ENCODE data around the gene CDKN2B. TPM values are rescaled to one million over a fixed set of nuclear protein-coding genes. Genes with fewer than 3 reads are reported as not detected.
A peak's percentile ranks its signal among the peaks of the same experiment; 100 is the strongest.

Gene CDKN2B
- total and polyA plus RNA-seq, 2 of the 13 experiments (the other 11 are each of a cell fraction or from before 2014, with no cell fraction given): 1.4 to 1.5 TPM

DNA sequence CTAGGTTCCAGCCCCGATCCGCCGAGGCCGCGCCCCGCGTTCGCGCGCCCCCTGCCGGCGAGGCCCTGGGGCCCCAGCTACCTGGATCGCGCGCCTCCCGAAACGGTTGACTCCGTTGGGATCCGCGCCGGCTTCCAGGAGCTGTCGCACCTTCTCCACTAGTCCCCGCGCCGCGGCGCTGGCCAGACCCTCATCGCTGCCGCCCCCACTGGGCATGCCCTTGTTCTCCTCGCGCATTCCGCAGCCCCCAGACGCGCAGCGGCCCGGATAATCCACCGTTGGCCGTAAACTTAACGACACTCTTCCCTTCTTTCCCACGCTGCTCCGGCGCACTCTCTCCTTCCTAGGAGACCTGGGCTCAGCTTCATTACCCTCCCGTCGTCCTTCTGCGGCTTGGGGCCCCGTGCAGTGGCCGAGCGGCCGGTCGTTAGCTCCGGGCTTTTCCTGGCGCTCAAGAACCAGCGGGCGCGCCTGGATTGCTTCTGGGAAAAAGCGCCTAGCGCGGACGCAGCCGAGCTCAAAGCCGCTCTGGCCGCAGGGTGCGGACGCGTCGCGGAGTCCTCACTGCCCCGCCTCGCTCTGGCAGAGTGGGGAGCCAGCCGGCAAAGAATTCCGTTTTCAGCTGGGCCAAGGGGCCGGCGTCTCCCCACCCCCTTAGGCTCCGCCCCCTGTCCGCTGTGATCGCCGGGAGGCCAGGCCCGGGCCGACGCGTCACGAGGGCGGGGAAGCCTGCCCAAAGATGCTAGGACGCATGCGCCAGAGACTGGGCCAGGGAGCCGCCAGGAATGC, at the start of gene CDKN2B (continued):
- TF ChIP-seq, protein P1, sequence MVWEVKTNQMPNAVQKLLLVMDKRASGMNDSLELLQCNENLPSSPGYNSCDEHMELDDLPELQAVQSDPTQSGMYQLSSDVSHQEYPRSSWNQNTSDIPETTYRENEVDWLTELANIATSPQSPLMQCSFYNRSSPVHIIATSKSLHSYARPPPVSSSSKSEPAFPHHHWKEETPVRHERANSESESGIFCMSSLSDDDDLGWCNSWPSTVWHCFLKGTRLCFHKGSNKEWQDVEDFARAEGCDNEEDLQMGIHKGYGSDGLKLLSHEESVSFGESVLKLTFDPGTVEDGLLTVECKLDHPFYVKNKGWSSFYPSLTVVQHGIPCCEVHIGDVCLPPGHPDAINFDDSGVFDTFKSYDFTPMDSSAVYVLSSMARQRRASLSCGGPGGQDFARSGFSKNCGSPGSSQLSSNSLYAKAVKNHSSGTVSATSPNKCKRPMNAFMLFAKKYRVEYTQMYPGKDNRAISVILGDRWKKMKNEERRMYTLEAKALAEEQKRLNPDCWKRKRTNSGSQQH (CRISPR knock-in tag; IDR thresholded peaks at IDR 0.05; ENCODE audit: low read depth): peak; percentile 69; the same call in 1 of the 2 replicates
- TF ChIP-seq BCL6 (CRISPR knock-in tag; IDR thresholded peaks at IDR 0.05): peak; percentile 39
- peak; percentile 55; the same call in 1 of the 2 replicates for TF ChIP-seq POLR2AphosphoS5 (IDR thresholded peaks at IDR 0.05; ENCODE audit: low read depth, low read length)
- TF ChIP-seq ZNF543 (CRISPR knock-in tag; IDR thresholded peaks at IDR 0.05): no peak; the same call in 1 of the 2 replicates
- no peak; the same call in none of the 2 replicates for TF ChIP-seq ZNF777 (CRISPR knock-in tag; IDR thresholded peaks at IDR 0.05)
- TF ChIP-seq, protein P2, sequence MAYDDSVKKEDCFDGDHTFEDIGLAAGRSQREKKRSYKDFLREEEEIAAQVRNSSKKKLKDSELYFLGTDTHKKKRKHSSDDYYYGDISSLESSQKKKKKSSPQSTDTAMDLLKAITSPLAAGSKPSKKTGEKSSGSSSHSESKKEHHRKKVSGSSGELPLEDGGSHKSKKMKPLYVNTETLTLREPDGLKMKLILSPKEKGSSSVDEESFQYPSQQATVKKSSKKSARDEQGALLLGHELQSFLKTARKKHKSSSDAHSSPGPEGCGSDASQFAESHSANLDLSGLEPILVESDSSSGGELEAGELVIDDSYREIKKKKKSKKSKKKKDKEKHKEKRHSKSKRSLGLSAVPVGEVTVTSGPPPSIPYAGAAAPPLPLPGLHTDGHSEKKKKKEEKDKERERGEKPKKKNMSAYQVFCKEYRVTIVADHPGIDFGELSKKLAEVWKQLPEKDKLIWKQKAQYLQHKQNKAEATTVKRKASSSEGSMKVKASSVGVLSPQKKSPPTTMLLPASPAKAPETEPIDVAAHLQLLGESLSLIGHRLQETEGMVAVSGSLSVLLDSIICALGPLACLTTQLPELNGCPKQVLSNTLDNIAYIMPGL (CRISPR knock-in tag; IDR thresholded peaks at IDR 0.05; ENCODE audit: borderline replicate concordance in 1 of 2, low read depth in 1 of 2): peak; percentile 87 to 96
- TF ChIP-seq, protein P3, sequence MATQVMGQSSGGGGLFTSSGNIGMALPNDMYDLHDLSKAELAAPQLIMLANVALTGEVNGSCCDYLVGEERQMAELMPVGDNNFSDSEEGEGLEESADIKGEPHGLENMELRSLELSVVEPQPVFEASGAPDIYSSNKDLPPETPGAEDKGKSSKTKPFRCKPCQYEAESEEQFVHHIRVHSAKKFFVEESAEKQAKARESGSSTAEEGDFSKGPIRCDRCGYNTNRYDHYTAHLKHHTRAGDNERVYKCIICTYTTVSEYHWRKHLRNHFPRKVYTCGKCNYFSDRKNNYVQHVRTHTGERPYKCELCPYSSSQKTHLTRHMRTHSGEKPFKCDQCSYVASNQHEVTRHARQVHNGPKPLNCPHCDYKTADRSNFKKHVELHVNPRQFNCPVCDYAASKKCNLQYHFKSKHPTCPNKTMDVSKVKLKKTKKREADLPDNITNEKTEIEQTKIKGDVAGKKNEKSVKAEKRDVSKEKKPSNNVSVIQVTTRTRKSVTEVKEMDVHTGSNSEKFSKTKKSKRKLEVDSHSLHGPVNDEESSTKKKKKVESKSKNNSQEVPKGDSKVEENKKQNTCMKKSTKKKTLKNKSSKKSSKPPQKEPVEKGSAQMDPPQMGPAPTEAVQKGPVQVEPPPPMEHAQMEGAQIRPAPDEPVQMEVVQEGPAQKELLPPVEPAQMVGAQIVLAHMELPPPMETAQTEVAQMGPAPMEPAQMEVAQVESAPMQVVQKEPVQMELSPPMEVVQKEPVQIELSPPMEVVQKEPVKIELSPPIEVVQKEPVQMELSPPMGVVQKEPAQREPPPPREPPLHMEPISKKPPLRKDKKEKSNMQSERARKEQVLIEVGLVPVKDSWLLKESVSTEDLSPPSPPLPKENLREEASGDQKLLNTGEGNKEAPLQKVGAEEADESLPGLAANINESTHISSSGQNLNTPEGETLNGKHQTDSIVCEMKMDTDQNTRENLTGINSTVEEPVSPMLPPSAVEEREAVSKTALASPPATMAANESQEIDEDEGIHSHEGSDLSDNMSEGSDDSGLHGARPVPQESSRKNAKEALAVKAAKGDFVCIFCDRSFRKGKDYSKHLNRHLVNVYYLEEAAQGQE (IDR thresholded peaks at IDR 0.05; ENCODE audit: borderline replicate concordance in 1 of 2, low read depth in 1 of 2, low read length in 2 of 2): no peak; a peak in 2 of 4 replicates
- TF ChIP-seq ISL2 (CRISPR knock-in tag; IDR thresholded peaks at IDR 0.05): no peak
- TF ChIP-seq ZNF598 (CRISPR knock-in tag; IDR thresholded peaks at IDR 0.05; ENCODE audit: borderline replicate concordance): peak; percentile 92; the same call in 1 of the 2 replicates
- peak; percentile 85 for TF ChIP-seq HNRNPLL (IDR thresholded peaks at IDR 0.05; ENCODE audit: low read depth, low read length, poor library complexity, severe bottlenecking)
- TF ChIP-seq, protein P4, sequence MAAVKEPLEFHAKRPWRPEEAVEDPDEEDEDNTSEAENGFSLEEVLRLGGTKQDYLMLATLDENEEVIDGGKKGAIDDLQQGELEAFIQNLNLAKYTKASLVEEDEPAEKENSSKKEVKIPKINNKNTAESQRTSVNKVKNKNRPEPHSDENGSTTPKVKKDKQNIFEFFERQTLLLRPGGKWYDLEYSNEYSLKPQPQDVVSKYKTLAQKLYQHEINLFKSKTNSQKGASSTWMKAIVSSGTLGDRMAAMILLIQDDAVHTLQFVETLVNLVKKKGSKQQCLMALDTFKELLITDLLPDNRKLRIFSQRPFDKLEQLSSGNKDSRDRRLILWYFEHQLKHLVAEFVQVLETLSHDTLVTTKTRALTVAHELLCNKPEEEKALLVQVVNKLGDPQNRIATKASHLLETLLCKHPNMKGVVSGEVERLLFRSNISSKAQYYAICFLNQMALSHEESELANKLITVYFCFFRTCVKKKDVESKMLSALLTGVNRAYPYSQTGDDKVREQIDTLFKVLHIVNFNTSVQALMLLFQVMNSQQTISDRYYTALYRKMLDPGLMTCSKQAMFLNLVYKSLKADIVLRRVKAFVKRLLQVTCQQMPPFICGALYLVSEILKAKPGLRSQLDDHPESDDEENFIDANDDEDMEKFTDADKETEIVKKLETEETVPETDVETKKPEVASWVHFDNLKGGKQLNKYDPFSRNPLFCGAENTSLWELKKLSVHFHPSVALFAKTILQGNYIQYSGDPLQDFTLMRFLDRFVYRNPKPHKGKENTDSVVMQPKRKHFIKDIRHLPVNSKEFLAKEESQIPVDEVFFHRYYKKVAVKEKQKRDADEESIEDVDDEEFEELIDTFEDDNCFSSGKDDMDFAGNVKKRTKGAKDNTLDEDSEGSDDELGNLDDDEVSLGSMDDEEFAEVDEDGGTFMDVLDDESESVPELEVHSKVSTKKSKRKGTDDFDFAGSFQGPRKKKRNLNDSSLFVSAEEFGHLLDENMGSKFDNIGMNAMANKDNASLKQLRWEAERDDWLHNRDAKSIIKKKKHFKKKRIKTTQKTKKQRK (IDR thresholded peaks at IDR 0.05; ENCODE audit: low read length): no peak
- TF ChIP-seq, protein P5, sequence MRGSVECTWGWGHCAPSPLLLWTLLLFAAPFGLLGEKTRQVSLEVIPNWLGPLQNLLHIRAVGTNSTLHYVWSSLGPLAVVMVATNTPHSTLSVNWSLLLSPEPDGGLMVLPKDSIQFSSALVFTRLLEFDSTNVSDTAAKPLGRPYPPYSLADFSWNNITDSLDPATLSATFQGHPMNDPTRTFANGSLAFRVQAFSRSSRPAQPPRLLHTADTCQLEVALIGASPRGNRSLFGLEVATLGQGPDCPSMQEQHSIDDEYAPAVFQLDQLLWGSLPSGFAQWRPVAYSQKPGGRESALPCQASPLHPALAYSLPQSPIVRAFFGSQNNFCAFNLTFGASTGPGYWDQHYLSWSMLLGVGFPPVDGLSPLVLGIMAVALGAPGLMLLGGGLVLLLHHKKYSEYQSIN (CRISPR knock-in tag; IDR thresholded peaks at IDR 0.05; ENCODE audit: borderline replicate concordance): no peak
- TF ChIP-seq, protein P6, sequence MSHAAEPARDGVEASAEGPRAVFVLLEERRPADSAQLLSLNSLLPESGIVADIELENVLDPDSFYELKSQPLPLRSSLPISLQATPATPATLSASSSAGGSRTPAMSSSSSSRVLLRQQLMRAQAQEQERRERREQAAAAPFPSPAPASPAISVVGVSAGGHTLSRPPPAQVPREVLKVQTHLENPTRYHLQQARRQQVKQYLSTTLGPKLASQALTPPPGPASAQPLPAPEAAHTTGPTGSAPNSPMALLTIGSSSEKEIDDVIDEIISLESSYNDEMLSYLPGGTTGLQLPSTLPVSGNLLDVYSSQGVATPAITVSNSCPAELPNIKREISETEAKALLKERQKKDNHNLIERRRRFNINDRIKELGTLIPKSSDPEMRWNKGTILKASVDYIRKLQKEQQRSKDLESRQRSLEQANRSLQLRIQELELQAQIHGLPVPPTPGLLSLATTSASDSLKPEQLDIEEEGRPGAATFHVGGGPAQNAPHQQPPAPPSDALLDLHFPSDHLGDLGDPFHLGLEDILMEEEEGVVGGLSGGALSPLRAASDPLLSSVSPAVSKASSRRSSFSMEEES (CRISPR knock-in tag; IDR thresholded peaks at IDR 0.05): peak; percentile 33; the same call in 1 of the 2 replicates
- TF ChIP-seq AKAP8 (CRISPR knock-in tag; IDR thresholded peaks at IDR 0.05): no peak; the same call in 1 of the 2 replicates
